ENCODE data around the gene HSPG2.
"Not testable (repeated sequence)": the region's sequence is repeated elsewhere in the genome, so short reads cannot be mapped to it uniquely, and the experiment has no call there.

Gene HSPG2

GRCh38 chr1:21952786-21953520 lies 15.8 kb upstream of the HSPG2 start:
- Histone ChIP-seq H3K27ac (ENCODE audit: low read length) (no peak overlapping the region), H3K4me3 (ENCODE audit: low read length) (no peak overlapping the region), H3K27me3 (ENCODE audit: control insufficient read depth, insufficient read depth, low read length) (no peaks in the 10 kb centered on the region), H3K9ac (ENCODE audit: low read length) (no peak overlapping the region), H3K36me3 (ENCODE audit: control insufficient read depth, low read depth, low read length) (no peaks in the 10 kb centered on the region), H3K4me1 (ENCODE audit: control insufficient read depth, low read depth, low read length) (peaks cover 19% of the 10 kb centered on the region), H3K9me3 (ENCODE audit: control insufficient read depth, low read depth, low read length) (no peaks in the 10 kb centered on the region)

GRCh38 chr1:21951226-21951870 lies 14.2 kb upstream of the HSPG2 start:
- Histone ChIP-seq H3K36me3 (ENCODE audit: control insufficient read depth, low read depth, low read length) (no peaks in the 10 kb centered on the region), H3K27ac (ENCODE audit: low read length) (no peak overlapping the region), H3K9ac (ENCODE audit: low read length) (no peak overlapping the region), H3K9me3 (ENCODE audit: control insufficient read depth, low read depth, low read length) (no peaks in the 10 kb centered on the region), H3K27me3 (ENCODE audit: control insufficient read depth, insufficient read depth, low read length) (no peaks in the 10 kb centered on the region), H3K4me1 (ENCODE audit: control insufficient read depth, low read depth, low read length) (peaks cover 9% of the 10 kb centered on the region), H3K4me3 (ENCODE audit: low read length) (no peak overlapping the region)

- Histone ChIP-seq H3K4me1 (ENCODE audit: control insufficient read depth, low read depth, low read length) (peaks cover 3% of the 10 kb centered on the region), H3K9me3 (ENCODE audit: control insufficient read depth, low read depth, low read length) (no peaks in the 10 kb centered on the region), H3K9ac (ENCODE audit: low read length) (no peak overlapping the region), H3K27me3 (ENCODE audit: control insufficient read depth, insufficient read depth, low read length) (no peaks in the 10 kb centered on the region), H3K36me3 (ENCODE audit: control insufficient read depth, low read depth, low read length) (no peaks in the 10 kb centered on the region), H3K27ac (ENCODE audit: low read length) (no peak overlapping the region), H3K4me3 (ENCODE audit: low read length) (no peak overlapping the region)
Observed at GRCh38 chr1:21950734-21951133, 13.6 kb upstream of the HSPG2 start.

- Histone ChIP-seq H3K4me1 (ENCODE audit: control insufficient read depth, low read depth, low read length) (peaks cover 14% of the 10 kb centered on the region), H3K27me3 (ENCODE audit: control insufficient read depth, insufficient read depth, low read length) (no peaks in the 10 kb centered on the region), H3K36me3 (ENCODE audit: control insufficient read depth, low read depth, low read length) (no peaks in the 10 kb centered on the region), H3K9me3 (ENCODE audit: control insufficient read depth, low read depth, low read length) (no peaks in the 10 kb centered on the region), H3K27ac (ENCODE audit: low read length) (no peak overlapping the region), H3K9ac (ENCODE audit: low read length) (no peak overlapping the region), H3K4me3 (ENCODE audit: low read length) (no peak overlapping the region)
Observed at GRCh38 chr1:21946836-21947587, 9.9 kb upstream of the HSPG2 start.

GRCh38 chr1:21944733-21945073 lies 7.6 kb upstream of the HSPG2 start:
- Histone ChIP-seq H3K36me3 (ENCODE audit: control insufficient read depth, low read depth, low read length) (no peaks in the 10 kb centered on the region), H3K9me3 (ENCODE audit: control insufficient read depth, low read depth, low read length) (no peaks in the 10 kb centered on the region), H3K27me3 (ENCODE audit: control insufficient read depth, insufficient read depth, low read length) (no peaks in the 10 kb centered on the region), H3K4me1 (ENCODE audit: control insufficient read depth, low read depth, low read length) (peaks cover 14% of the 10 kb centered on the region), H3K4me3 (ENCODE audit: low read length) (peak overlapping the region; percentile 5), H3K9ac (ENCODE audit: low read length) (peak overlapping the region; percentile 74), H3K27ac (ENCODE audit: low read length) (peak overlapping the region; percentile 82)

- H3K36me3 ChIP-seq (ENCODE audit: control insufficient read depth, low read depth, low read length); H3K27ac ChIP-seq (ENCODE audit: low read length); H3K27me3 ChIP-seq (ENCODE audit: control insufficient read depth, insufficient read depth, low read length); H3K4me3 ChIP-seq (ENCODE audit: low read length); H3K9me3 ChIP-seq (ENCODE audit: control insufficient read depth, low read depth, low read length); H3K9ac ChIP-seq (ENCODE audit: low read length): not testable (repeated sequence)
- peaks cover 14% of the 10 kb centered on the region for H3K4me1 ChIP-seq (ENCODE audit: control insufficient read depth, low read depth, low read length)
Observed at GRCh38 chr1:21942959-21943640, 6.0 kb upstream of the HSPG2 start.

GRCh38 chr1:21942464-21942863 lies 5.4 kb upstream of the HSPG2 start:
- Histone ChIP-seq H3K9me3 (ENCODE audit: control insufficient read depth, low read depth, low read length) (no peaks in the 10 kb centered on the region), H3K27ac (ENCODE audit: low read length) (no peak overlapping the region), H3K27me3 (ENCODE audit: control insufficient read depth, insufficient read depth, low read length) (no peaks in the 10 kb centered on the region), H3K4me1 (ENCODE audit: control insufficient read depth, low read depth, low read length) (peaks cover 18% of the 10 kb centered on the region), H3K36me3 (ENCODE audit: control insufficient read depth, low read depth, low read length) (no peaks in the 10 kb centered on the region), H3K4me3 (ENCODE audit: low read length) (no peak overlapping the region), H3K9ac (ENCODE audit: low read length) (no peak overlapping the region)

- Histone ChIP-seq H3K27me3 (ENCODE audit: control insufficient read depth, insufficient read depth, low read length) (no peaks in the 10 kb centered on the region), H3K9ac (ENCODE audit: low read length) (no peak overlapping the region), H3K27ac (ENCODE audit: low read length) (no peak overlapping the region), H3K36me3 (ENCODE audit: control insufficient read depth, low read depth, low read length) (no peaks in the 10 kb centered on the region), H3K9me3 (ENCODE audit: control insufficient read depth, low read depth, low read length) (no peaks in the 10 kb centered on the region), H3K4me1 (ENCODE audit: control insufficient read depth, low read depth, low read length) (peaks cover 21% of the 10 kb centered on the region), H3K4me3 (ENCODE audit: low read length) (no peak overlapping the region)
Observed at GRCh38 chr1:21941370-21941769, 4.3 kb upstream of the HSPG2 start.

- no peaks in the 10 kb centered on the region for H3K27me3 ChIP-seq (ENCODE audit: control insufficient read depth, insufficient read depth, low read length)
- H3K27ac ChIP-seq (ENCODE audit: low read length): no peak overlapping the region
- H3K4me3 ChIP-seq (ENCODE audit: low read length): no peak overlapping the region
- no peaks in the 10 kb centered on the region for H3K36me3 ChIP-seq (ENCODE audit: control insufficient read depth, low read depth, low read length)
- H3K4me1 ChIP-seq (ENCODE audit: control insufficient read depth, low read depth, low read length): peaks cover 26% of the 10 kb centered on the region
- no peaks in the 10 kb centered on the region for H3K9me3 ChIP-seq (ENCODE audit: control insufficient read depth, low read depth, low read length)
- H3K9ac ChIP-seq (ENCODE audit: low read length): no peak overlapping the region
Observed at GRCh38 chr1:21940492-21940891, 3.4 kb upstream of the HSPG2 start.

GRCh38 chr1:21939650-21940374 lies 2.7 kb upstream of the HSPG2 start:
- H3K9me3 ChIP-seq (ENCODE audit: control insufficient read depth, low read depth, low read length): no peaks in the 10 kb centered on the region
- no peak overlapping the region for H3K4me3 ChIP-seq (ENCODE audit: low read length)
- H3K36me3 ChIP-seq (ENCODE audit: control insufficient read depth, low read depth, low read length): no peaks in the 10 kb centered on the region
- no peaks in the 10 kb centered on the region for H3K27me3 ChIP-seq (ENCODE audit: control insufficient read depth, insufficient read depth, low read length)
- peaks cover 26% of the 10 kb centered on the region for H3K4me1 ChIP-seq (ENCODE audit: control insufficient read depth, low read depth, low read length)
- no peak overlapping the region for H3K9ac ChIP-seq (ENCODE audit: low read length)
- H3K27ac ChIP-seq (ENCODE audit: low read length): no peak overlapping the region
